Measurements from ENCODE around the gene TUFT1. TPM values are rescaled to one million over a fixed set of nuclear protein-coding genes. Genes with fewer than 3 reads are reported as not detected.

Gene TUFT1
- total and polyA plus RNA-seq, 4 donors: 5.8 to 9.7 (median 6.4) TPM

GRCh38 chr1:151502035-151502700, 37.9 kb upstream of the TUFT1 start:
- WGBS (ENCODE audit: insufficient coverage): 52% methylated on average over 5 of the region's 5 CpGs
- no peak overlapping the region for H3K27ac ChIP-seq (ENCODE audit: low read depth, low read length)

GRCh38 chr1:151502859-151503780, 37.0 kb upstream of the TUFT1 start:
- Histone ChIP-seq H3K36me3 (ENCODE audit: control insufficient read depth, insufficient read depth, low read length) (no peaks in the 10 kb centered on the region), H3K4me3 (ENCODE audit: low read depth, low read length) (no peak overlapping the region), H3K9me3 (ENCODE audit: control insufficient read depth, insufficient read depth, low read length) (no peaks in the 10 kb centered on the region), H3K27ac (ENCODE audit: low read depth, low read length) (no peak overlapping the region), H3K27me3 (ENCODE audit: control insufficient read depth, insufficient read depth, low read length) (no peaks in the 10 kb centered on the region), H3K4me1 (ENCODE audit: control insufficient read depth, insufficient read depth, low read length) (no peaks in the 10 kb centered on the region)
- no peak for DNase-seq (ENCODE audit: low read depth in 4 of 6, low spot score in 6 of 6)
- WGBS (ENCODE audit: insufficient coverage): 65% methylated on average over 5 of the region's 7 CpGs

More at GRCh38 chr1:151502035-151502700, 37.9 kb upstream of the TUFT1 start:
- Histone ChIP-seq H3K36me3 (ENCODE audit: control insufficient read depth, insufficient read depth, low read length) (no peaks in the 10 kb centered on the region), H3K4me3 (ENCODE audit: low read depth, low read length) (no peak overlapping the region), H3K4me1 (ENCODE audit: control insufficient read depth, insufficient read depth, low read length) (no peaks in the 10 kb centered on the region), H3K27me3 (ENCODE audit: control insufficient read depth, insufficient read depth, low read length) (no peaks in the 10 kb centered on the region), H3K9me3 (ENCODE audit: control insufficient read depth, insufficient read depth, low read length) (no peaks in the 10 kb centered on the region)
- DNase-seq (ENCODE audit: low read depth in 4 of 6, low spot score in 6 of 6): no peak

- no peaks in the 10 kb centered on the region for H3K27me3 ChIP-seq (ENCODE audit: control insufficient read depth, insufficient read depth, low read length)
- no peak overlapping the region for H3K4me3 ChIP-seq (ENCODE audit: low read depth, low read length)
- no peaks in the 10 kb centered on the region for H3K9me3 ChIP-seq (ENCODE audit: control insufficient read depth, insufficient read depth, low read length)
- 100% methylated on average over 1 of the region's 3 CpGs for WGBS (ENCODE audit: insufficient coverage)
- no peaks in the 10 kb centered on the region for H3K36me3 ChIP-seq (ENCODE audit: control insufficient read depth, insufficient read depth, low read length)
- no peak for DNase-seq (ENCODE audit: low read depth in 4 of 6, low spot score in 6 of 6)
- no peaks in the 10 kb centered on the region for H3K4me1 ChIP-seq (ENCODE audit: control insufficient read depth, insufficient read depth, low read length)
- H3K27ac ChIP-seq (ENCODE audit: low read depth, low read length): no peak overlapping the region
Measured at GRCh38 chr1:151504252-151504651, 35.9 kb upstream of the TUFT1 start.

- Histone ChIP-seq H3K9me3 (ENCODE audit: control insufficient read depth, insufficient read depth, low read length) (no peaks in the 10 kb centered on the region), H3K36me3 (ENCODE audit: control insufficient read depth, insufficient read depth, low read length) (no peaks in the 10 kb centered on the region), H3K4me1 (ENCODE audit: control insufficient read depth, insufficient read depth, low read length) (no peaks in the 10 kb centered on the region), H3K4me3 (ENCODE audit: low read depth, low read length) (no peak overlapping the region), H3K27me3 (ENCODE audit: control insufficient read depth, insufficient read depth, low read length) (no peaks in the 10 kb centered on the region), H3K27ac (ENCODE audit: low read depth, low read length) (no peak overlapping the region)
- no peak for DNase-seq (ENCODE audit: low read depth in 4 of 6, low spot score in 6 of 6)
- no CpG with 5 or more reads among the region's 4 CpGs for WGBS (ENCODE audit: insufficient coverage)
Measured at GRCh38 chr1:151504759-151505158, 35.4 kb upstream of the TUFT1 start.

GRCh38 chr1:151508833-151509232, 31.3 kb upstream of the TUFT1 start:
- WGBS (ENCODE audit: insufficient coverage): 96% methylated on average over 4 of the region's 6 CpGs

GRCh38 chr1:151509350-151510019, 30.6 kb upstream of the TUFT1 start:
- 94% methylated on average over 12 of the region's 15 CpGs for WGBS (ENCODE audit: insufficient coverage)
- Histone ChIP-seq H3K27ac (ENCODE audit: low read depth, low read length) (no peak overlapping the region), H3K4me1 (ENCODE audit: control insufficient read depth, insufficient read depth, low read length) (peaks cover 22% of the 10 kb centered on the region), H3K27me3 (ENCODE audit: control insufficient read depth, insufficient read depth, low read length) (peaks cover 8% of the 10 kb centered on the region), H3K9me3 (ENCODE audit: control insufficient read depth, insufficient read depth, low read length) (no peaks in the 10 kb centered on the region), H3K4me3 (ENCODE audit: low read depth, low read length) (no peak overlapping the region), H3K36me3 (ENCODE audit: control insufficient read depth, insufficient read depth, low read length) (no peaks in the 10 kb centered on the region)
- DNase-seq (ENCODE audit: low read depth in 4 of 6, low spot score in 6 of 6): no peak

More at GRCh38 chr1:151508833-151509232, 31.3 kb upstream of the TUFT1 start:
- Histone ChIP-seq H3K27me3 (ENCODE audit: control insufficient read depth, insufficient read depth, low read length) (peaks cover 8% of the 10 kb centered on the region), H3K36me3 (ENCODE audit: control insufficient read depth, insufficient read depth, low read length) (no peaks in the 10 kb centered on the region), H3K27ac (ENCODE audit: low read depth, low read length) (no peak overlapping the region), H3K4me3 (ENCODE audit: low read depth, low read length) (no peak overlapping the region), H3K9me3 (ENCODE audit: control insufficient read depth, insufficient read depth, low read length) (no peaks in the 10 kb centered on the region), H3K4me1 (ENCODE audit: control insufficient read depth, insufficient read depth, low read length) (peaks cover 19% of the 10 kb centered on the region)
- no peak for DNase-seq (ENCODE audit: low read depth in 4 of 6, low spot score in 6 of 6)

- DNase-seq (ENCODE audit: low read depth in 4 of 6, low spot score in 6 of 6): peak in 1 of 6 donors; percentile 17
- Histone ChIP-seq H3K27me3 (ENCODE audit: control insufficient read depth, insufficient read depth, low read length) (peaks cover 8% of the 10 kb centered on the region), H3K9me3 (ENCODE audit: control insufficient read depth, insufficient read depth, low read length) (no peaks in the 10 kb centered on the region), H3K4me1 (ENCODE audit: control insufficient read depth, insufficient read depth, low read length) (peaks cover 22% of the 10 kb centered on the region), H3K27ac (ENCODE audit: low read depth, low read length) (peak overlapping the region; percentile 29), H3K36me3 (ENCODE audit: control insufficient read depth, insufficient read depth, low read length) (no peaks in the 10 kb centered on the region), H3K4me3 (ENCODE audit: low read depth, low read length) (no peak overlapping the region)
- WGBS (ENCODE audit: insufficient coverage): 67% methylated on average over 1 of the region's 9 CpGs
Measured at GRCh38 chr1:151510020-151510405, 30.1 kb upstream of the TUFT1 start.

- Histone ChIP-seq H3K27me3 (ENCODE audit: control insufficient read depth, insufficient read depth, low read length) (peaks cover 8% of the 10 kb centered on the region), H3K4me1 (ENCODE audit: control insufficient read depth, insufficient read depth, low read length) (peaks cover 22% of the 10 kb centered on the region), H3K9me3 (ENCODE audit: control insufficient read depth, insufficient read depth, low read length) (no peaks in the 10 kb centered on the region), H3K36me3 (ENCODE audit: control insufficient read depth, insufficient read depth, low read length) (no peaks in the 10 kb centered on the region), H3K4me3 (ENCODE audit: low read depth, low read length) (peak overlapping the region; percentile 62), H3K27ac (ENCODE audit: low read depth, low read length) (peak overlapping the region; percentile 65)
- peak in 1 of 6 donors; percentile 6 for DNase-seq (ENCODE audit: low read depth in 4 of 6, low spot score in 6 of 6)
- WGBS (ENCODE audit: insufficient coverage): 0% methylated on average over 6 of the region's 10 CpGs
Measured at GRCh38 chr1:151510614-151510956, 29.5 kb upstream of the TUFT1 start.

GRCh38 chr1:151510957-151511635, 29.0 kb upstream of the TUFT1 start, which contains the start of gene CGN:
Gene CGN, plus strand, starts transcription at chr1:151511387. Its CDS starts 7,133 bp downstream, at chr1:151518520.
- H3K9me3 ChIP-seq (ENCODE audit: control insufficient read depth, insufficient read depth, low read length): no peaks in the 10 kb centered on the region
- DNase-seq (ENCODE audit: low read depth in 4 of 6, low spot score in 6 of 6): peak; percentile 82 to 99 (median 94)
- no peaks in the 10 kb centered on the region for H3K36me3 ChIP-seq (ENCODE audit: control insufficient read depth, insufficient read depth, low read length)
- H3K4me1 ChIP-seq (ENCODE audit: control insufficient read depth, insufficient read depth, low read length): peaks cover 22% of the 10 kb centered on the region
- WGBS (ENCODE audit: insufficient coverage): under 1% methylated on average over 68 of the region's 68 CpGs
- H3K4me3 ChIP-seq (ENCODE audit: low read depth, low read length): peak within 1 kb of the TSS; percentile 62
- H3K27me3 ChIP-seq (ENCODE audit: control insufficient read depth, insufficient read depth, low read length): peaks cover 8% of the 10 kb centered on the region
- H3K27ac ChIP-seq (ENCODE audit: low read depth, low read length): peak within 1 kb of the TSS; percentile 65
